ENCODE measurements around the gene TSHZ2.
"Not testable (repeated sequence)": the region's sequence is repeated elsewhere in the genome, so short reads cannot be mapped to it uniquely, and the experiment has no call there.

The TSHZ2 gene

GRCh38 chr20:53466279-53466678, 494.1 kb downstream of the TSHZ2 start:
- no peak for DNase-seq (ENCODE audit: low read depth)

DNA sequence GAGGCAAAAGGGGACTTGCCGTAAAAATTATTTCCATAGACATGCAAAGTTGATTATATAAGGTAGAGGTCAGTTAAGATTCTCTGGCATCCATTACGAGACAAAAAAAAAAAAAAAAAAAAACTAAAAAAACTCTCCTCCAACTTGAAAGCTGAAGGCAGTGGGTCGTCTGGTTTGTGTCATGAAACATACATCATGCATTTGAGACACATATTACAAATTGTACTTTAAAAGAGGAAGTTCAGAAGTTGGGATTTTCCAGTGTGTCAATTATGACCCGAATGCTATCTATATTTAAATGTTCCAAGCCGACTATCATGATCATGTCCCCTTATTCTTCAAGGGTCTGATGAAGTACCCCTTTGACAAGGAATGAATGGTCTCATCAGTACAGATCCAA, 496.4 kb downstream of the TSHZ2 start:
- no peak for DNase-seq (ENCODE audit: low read depth)

DNA sequence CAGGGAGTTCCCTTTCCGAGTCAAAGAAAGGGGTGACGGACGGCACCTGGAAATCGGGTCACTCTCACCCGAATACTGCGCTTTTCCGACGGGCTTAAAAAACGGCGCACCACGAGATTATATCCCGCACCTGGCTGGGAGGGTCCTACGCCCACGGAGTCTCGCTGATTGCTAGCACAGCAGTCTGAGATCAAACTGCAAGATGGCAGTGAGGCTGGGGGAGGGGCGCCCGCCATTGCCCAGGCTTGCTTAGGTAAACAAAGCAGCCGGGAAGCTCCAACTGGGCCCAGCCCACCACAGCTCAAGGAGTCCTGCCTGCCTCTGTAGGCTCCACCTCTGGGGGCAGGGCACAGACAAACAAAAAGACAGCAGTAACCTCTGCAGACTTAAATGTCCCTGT, 500.7 kb downstream of the TSHZ2 start:
- DNase-seq (ENCODE audit: low read depth), result not testable (repeated sequence)

DNA sequence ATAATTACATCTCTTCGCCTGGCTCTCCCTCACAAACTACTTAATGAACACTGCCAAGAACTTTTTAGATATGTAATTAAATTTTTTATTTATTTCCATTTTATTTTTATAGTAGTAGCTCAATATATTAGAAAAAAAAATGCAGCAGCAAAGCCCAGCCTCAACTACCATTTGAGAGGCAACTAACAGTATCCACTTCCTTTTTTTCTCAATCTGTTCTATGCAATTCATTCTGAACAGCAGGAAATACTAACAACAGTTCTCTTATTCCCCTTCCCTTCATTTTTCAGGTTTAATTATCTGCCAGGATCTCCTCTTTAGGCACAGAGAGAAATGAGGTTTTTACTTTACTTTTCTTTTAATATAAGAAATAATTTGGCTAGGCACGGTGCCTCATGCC, 508.8 kb downstream of the TSHZ2 start:
- DNase-seq (ENCODE audit: low read depth), result no peak

GRCh38 chr20:53487461-53488200, 515.5 kb downstream of the TSHZ2 start:
- DNase-seq (ENCODE audit: low read depth), result no peak

DNA sequence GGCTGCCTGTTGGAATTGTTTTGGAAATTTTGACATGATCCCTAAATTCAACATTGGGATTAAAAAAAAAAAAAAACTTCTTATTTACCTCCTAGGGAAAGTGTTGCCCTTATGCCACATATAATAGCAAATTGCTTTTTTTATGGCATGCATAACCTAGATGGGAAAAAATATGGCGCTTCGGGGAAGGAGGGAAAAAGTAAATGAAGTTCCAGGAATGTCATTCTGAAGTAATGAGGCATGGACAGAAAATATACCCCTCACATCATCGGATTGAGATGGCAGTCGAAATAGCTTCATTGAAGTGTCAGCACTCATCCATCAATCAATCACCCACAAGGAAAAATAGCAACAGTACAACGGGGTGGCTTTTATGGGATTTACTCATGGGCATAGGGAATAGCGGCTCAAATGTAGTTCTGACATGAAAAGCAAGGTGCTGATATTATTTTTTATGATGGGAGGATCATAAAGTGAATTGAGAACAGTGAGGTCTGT, 516.7 kb downstream of the TSHZ2 start:
- no peak for DNase-seq (ENCODE audit: low read depth)

GRCh38 chr20:53489528-53489927, 517.4 kb downstream of the TSHZ2 start:
- no peak for DNase-seq (ENCODE audit: low read depth)

DNA sequence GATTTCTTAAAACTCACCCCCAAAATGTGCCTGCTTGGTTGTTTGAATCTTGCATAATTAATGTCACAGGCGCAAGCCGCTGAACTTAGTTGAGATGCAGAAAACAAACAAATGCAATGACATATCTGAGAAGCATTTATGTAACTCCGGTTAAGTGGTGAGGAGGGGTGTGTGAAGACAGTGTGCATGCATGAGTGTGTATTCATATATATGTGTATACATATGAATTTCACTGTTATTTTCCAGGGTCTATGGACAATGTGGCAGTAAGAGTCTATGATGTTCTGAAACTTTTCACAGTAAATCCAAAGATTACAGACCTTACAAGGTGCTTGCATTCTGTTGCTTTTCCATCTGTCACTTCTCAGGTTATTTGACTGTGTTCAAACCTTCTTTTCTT, 518.5 kb downstream of the TSHZ2 start:
- DNase-seq (ENCODE audit: low read depth), result no peak

DNA sequence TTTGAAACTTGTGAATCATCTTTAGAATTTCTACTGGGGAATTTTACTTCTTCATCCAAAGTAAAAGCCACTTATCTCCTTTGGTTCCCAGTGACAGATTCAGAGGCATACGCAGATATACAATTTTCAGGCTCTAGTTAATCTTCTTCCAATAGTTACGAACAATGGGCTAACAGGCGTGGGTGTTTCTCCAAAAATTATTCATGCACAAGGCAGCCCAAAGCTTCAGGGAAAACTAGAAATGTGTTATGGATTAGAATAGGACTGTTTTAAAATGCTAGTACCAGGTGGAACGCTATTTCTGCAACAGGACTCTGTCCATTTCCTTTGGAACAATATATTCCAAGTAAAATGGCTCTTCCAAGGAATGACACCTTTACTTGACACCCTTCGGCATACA, 519.3 kb downstream of the TSHZ2 start:
- DNase-seq (ENCODE audit: low read depth), result no peak

GRCh38 chr20:53492212-53492611, 520.1 kb downstream of the TSHZ2 start:
- DNase-seq (ENCODE audit: low read depth), result no peak

DNA sequence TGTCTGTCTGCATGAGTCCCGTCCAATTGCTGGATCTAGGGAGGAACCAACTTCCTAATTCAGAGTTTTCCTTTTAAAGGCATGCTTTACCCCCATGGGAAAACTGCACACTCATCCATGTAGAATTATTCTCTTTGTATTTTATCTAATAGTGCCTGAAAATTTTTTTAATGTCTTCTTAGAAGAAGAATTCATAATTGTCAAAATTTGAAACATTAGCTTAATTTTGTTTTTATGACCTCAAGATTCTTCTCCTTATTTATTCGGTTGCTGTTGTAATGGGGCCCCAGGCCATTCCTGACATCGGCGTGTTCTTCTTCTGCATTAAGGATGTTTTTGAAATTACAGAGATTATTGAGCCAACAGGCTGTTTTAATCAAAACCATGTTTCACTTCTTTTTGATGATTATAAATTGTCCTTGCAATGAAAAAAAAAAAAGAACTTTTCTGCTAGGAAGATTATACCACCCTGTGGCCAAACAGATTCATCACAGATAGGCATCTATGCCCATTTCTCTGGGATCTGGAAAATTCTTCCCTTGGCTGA, 521.2 kb downstream of the TSHZ2 start:
- no peak for DNase-seq (ENCODE audit: low read depth)

GRCh38 chr20:53494753-53495152, 522.6 kb downstream of the TSHZ2 start:
- no peak for DNase-seq (ENCODE audit: low read depth)

DNA sequence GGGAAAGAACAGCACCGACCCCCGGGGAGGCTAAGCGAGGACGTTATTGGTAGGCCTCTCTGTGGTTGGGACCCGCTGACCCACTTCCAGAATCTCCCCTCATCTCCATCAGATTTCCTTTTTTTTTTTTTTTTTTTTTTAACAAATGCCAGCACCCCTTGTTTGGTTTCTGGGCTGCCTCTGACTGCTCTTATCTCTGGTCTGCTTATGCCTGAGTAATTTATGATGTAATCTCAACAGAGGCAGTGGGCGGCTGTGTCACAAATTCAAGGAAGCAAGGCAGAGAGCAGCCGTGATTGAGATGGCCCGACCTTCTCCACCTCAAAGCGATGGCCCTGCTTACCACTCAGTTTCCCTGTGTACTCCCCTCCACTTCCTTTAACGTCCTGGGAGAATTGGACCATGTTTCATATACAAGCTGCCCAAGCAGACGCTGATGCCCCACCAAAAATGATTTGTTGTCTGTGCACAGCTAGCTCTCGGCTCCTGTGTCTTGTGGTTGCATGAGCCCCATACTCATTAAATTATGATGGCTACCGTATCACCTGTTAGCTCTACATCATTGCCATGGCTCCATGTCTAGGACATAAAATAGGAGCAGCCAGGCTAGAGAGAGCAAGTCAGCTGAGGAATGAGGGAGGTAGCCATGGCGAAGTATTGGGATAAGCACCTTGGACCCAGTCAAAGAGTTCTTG, 523.4 kb downstream of the TSHZ2 start:
- no peak for DNase-seq (ENCODE audit: low read depth)

DNA sequence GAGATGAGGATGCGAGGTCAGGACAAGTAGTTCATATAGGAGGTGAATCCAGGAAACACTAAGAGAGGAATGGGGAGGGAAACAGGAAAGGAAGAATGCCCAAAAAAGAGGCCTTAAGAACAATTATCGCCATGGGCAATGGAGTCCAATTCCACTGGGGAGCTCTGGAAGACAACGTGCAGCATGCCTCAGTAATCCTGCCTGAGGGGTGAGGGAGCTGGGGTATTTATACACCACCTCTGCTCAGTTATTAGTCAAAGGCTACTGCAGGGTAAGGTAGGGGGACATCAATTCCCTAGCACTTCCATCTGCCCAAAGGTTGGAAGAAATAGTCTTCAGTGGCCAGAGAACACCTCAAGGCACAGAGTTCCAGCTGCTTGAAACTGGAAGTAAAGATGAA, 525.1 kb downstream of the TSHZ2 start:
- DNase-seq (ENCODE audit: low read depth), result no peak

GRCh38 chr20:53498341-53498740, 526.2 kb downstream of the TSHZ2 start:
- DNase-seq (ENCODE audit: low read depth), result no peak

- DNase-seq (ENCODE audit: low read depth), result no peak
Observed at GRCh38 chr20:53500651-53501050, 528.5 kb downstream of the TSHZ2 start.

GRCh38 chr20:53502820-53503219, 530.7 kb downstream of the TSHZ2 start:
- DNase-seq (ENCODE audit: low read depth), result no peak

GRCh38 chr20:53503517-53503919, 531.4 kb downstream of the TSHZ2 start:
- no peak for DNase-seq (ENCODE audit: low read depth)

- DNase-seq (ENCODE audit: low read depth), result not testable (repeated sequence)
Observed at GRCh38 chr20:53504106-53504505, 531.9 kb downstream of the TSHZ2 start.

GRCh38 chr20:53510262-53510661, 538.1 kb downstream of the TSHZ2 start:
- no peak for DNase-seq (ENCODE audit: low read depth)

DNA sequence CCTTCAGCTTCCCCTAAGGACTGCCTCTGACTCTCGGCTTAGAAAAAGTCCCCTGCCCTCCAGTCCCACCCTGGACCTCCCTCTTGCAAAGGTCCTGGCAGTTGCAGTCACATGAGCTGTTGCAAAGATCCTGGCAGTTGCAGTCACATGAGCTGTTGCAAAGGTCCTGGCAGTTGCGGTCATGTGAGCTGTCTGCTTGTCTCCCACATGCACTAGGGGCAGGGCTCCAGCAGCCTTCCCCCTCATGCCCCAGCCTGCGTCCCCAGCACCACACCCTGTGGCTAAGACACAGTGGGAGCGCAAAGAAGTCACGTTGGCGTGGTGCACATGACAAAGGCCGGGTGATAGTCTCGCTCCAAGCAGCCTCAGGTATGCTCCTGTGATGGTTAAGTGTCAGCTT, 538.5 kb downstream of the TSHZ2 start:
- no peak for DNase-seq (ENCODE audit: low read depth)

DNA sequence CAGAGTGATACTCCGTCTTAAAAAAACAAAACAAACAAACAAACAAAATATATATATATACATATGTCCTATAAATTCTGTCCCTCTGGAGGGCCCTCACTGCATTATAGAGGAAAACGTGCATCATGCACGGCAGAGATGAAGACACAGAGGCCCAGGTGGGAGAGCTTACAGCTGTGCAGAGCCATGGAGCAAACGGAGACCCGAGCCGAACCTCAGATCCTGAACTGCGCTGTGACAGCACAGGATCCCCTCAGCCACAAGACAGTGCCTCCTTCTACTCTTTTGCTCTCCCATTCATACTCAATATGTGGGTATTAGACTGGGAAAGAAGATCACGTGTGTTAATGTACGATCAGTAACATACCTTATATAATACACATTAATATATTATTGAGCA, 539.9 kb downstream of the TSHZ2 start:
- no peak for DNase-seq (ENCODE audit: low read depth)

DNA sequence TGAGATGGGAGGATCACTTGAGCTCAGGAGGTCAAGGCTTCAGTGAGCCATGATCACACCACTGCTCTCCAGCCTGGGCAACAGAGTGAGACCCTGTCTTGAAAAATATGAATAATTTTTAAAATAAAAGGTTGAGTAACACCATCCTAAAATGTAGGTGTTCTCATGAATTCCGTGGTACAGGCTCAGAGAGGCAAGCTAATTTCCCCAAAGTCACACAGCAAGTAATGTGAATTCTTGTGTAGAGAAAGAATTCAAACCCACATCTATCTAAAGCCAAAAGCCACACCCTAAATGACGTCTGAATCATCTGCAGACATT, 541.0 kb downstream of the TSHZ2 start:
- DNase-seq (ENCODE audit: low read depth), result no peak

All from stimulated activated CD8-positive, alpha-beta memory T cell treated with anti-CD3 and anti-CD28 coated beads, Interleukin-15, amount 100 ng/mL, for 1 hour (primary cell).